Measurements from ENCODE around the gene TGFBR3. TPM values are rescaled to one million over a fixed set of nuclear protein-coding genes. Genes with fewer than 3 reads are reported as not detected.

Gene TGFBR3
- total RNA-seq, 1 experiment from 2014 or later, result 4.2 TPM

- TF ChIP-seq NR2C2 (CRISPR knock-in tag; IDR thresholded peaks at IDR 0.05) (no peak), FOXJ3 (CRISPR knock-in tag; IDR thresholded peaks at IDR 0.05; ENCODE audit: borderline replicate concordance) (no peak), STAT6 (CRISPR knock-in tag; conservative IDR thresholded peaks at IDR 0.05; ENCODE audit: low read depth) (no peak), ZNF416 (CRISPR knock-in tag; IDR thresholded peaks at IDR 0.05) (no peak), SOX15 (CRISPR knock-in tag; IDR thresholded peaks at IDR 0.05) (no peak), GRHL2 (CRISPR knock-in tag; IDR thresholded peaks at IDR 0.05; ENCODE audit: insufficient replicate concordance, severe bottlenecking) (no peak), E2F5 (CRISPR knock-in tag; IDR thresholded peaks at IDR 0.05) (no peak), E2F4 (CRISPR knock-in tag; IDR thresholded peaks at IDR 0.05; ENCODE audit: borderline replicate concordance, low read depth) (no peak), ZNF317 (CRISPR knock-in tag; IDR thresholded peaks at IDR 0.05; ENCODE audit: borderline replicate concordance, low read depth) (no peak)
Observed at GRCh38 chr1:91781901-91782622, 103.9 kb downstream of the TGFBR3 start (continued).

- DNase-seq (ENCODE audit: low spot score), result no peak
- no peaks in the 10 kb centered on the region for H3K27me3 Mint-ChIP-seq (ENCODE audit: low read depth)
- POLR2A ChIA-PET, result interaction anchor here (0.5 kb wide), 1 partner anchor 740 kb away, joined by 3 read pairs; no protein-coding TSS in a partner anchor
- CTCF ChIA-PET, result interaction anchor here (0.5 to 0.6 kb wide), 2 partner anchors 17 kb away, joined by 3 to 6 read pairs; no protein-coding TSS in a partner anchor
- peak overlapping the region; percentile 33; the same call in 1 of the 2 replicates for H3K27ac Mint-ChIP-seq
- H3K36me3 Mint-ChIP-seq, result no peaks in the 10 kb centered on the region
- H3K9me3 Mint-ChIP-seq, result no peaks in the 10 kb centered on the region
- H3K4me3 Mint-ChIP-seq, result no peak overlapping the region
- ATAC-seq, result no peak
- H3K4me1 Mint-ChIP-seq, result peaks cover 45% of the 10 kb centered on the region
- TF ChIP-seq ZNF281 (CRISPR knock-in tag; IDR thresholded peaks at IDR 0.05) (no peak), E2F5 (CRISPR knock-in tag; IDR thresholded peaks at IDR 0.05) (no peak), ZSCAN18 (CRISPR knock-in tag; IDR thresholded peaks at IDR 0.05) (no peak), ZNF232 (CRISPR knock-in tag; IDR thresholded peaks at IDR 0.05) (no peak), RELA (CRISPR knock-in tag; IDR thresholded peaks at IDR 0.05; ENCODE audit: borderline replicate concordance) (no peak), MXD4 (CRISPR knock-in tag; IDR thresholded peaks at IDR 0.05; ENCODE audit: borderline replicate concordance) (no peak), ZNF416 (CRISPR knock-in tag; IDR thresholded peaks at IDR 0.05) (no peak), NFE2L1 (CRISPR knock-in tag; IDR thresholded peaks at IDR 0.05) (no peak), CTCF (IDR thresholded peaks at IDR 0.05) (no peak), PRDM15 (CRISPR knock-in tag; IDR thresholded peaks at IDR 0.05) (no peak)
Observed at GRCh38 chr1:91781371-91781825, 104.6 kb downstream of the TGFBR3 start.
